Tibial nerve (tissue), 4 donors: Measurements from ENCODE around the gene PLB1.

Source experiments
- EP300 ChIP-seq, 2 donors: sonication (generic); formaldehyde crosslinking; IDR thresholded peaks; one replicate each; pipeline ENCODE4 v1.6.1; 2017; ENCODE audit warnings: antibody characterized with exemption in 2 of 2, mild to moderate bottlenecking in 1 of 2
- TF ChIP-seq, protein P1 (sequence below), 5 experiments: fragments of 200-600 bp in 3 of 5; fragments of 450-650 bp in 2 of 5; sonication (generic) in 3 of 5; IDR thresholded peaks; one replicate each; pipeline ENCODE4 v1.5.1; 2016 to 2019; ENCODE audit warnings: antibody characterized with exemption in 5 of 5, mild to moderate bottlenecking in 3 of 5, moderate library complexity in 2 of 5

DNA sequence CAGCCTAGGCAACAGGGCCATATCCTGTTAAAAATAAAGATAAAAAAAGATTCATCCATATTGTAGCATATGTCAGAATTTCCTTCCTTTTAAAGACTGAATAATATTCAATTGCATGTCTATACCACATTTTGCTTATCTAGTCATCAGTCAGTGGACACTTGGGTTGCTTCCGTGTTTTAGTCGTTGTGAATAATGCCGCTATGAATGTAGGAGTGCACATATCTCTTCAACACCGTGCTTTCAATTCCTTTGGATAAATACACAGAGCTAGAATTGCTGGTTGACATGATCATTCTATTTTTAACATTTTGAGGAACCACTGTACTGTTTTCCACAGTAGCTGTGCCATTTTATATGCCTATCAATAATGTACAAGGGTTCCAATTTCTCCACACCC lies 14.0 kb upstream of the PLB1 start:
- TF ChIP-seq, protein P1, sequence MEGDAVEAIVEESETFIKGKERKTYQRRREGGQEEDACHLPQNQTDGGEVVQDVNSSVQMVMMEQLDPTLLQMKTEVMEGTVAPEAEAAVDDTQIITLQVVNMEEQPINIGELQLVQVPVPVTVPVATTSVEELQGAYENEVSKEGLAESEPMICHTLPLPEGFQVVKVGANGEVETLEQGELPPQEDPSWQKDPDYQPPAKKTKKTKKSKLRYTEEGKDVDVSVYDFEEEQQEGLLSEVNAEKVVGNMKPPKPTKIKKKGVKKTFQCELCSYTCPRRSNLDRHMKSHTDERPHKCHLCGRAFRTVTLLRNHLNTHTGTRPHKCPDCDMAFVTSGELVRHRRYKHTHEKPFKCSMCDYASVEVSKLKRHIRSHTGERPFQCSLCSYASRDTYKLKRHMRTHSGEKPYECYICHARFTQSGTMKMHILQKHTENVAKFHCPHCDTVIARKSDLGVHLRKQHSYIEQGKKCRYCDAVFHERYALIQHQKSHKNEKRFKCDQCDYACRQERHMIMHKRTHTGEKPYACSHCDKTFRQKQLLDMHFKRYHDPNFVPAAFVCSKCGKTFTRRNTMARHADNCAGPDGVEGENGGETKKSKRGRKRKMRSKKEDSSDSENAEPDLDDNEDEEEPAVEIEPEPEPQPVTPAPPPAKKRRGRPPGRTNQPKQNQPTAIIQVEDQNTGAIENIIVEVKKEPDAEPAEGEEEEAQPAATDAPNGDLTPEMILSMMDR (IDR thresholded peaks at IDR 0.05) = no peak
- TF ChIP-seq EP300 (IDR thresholded peaks at IDR 0.05) = no peak
